Measurements from ENCODE around the gene NDUFA8.

Gene NDUFA8

DNA sequence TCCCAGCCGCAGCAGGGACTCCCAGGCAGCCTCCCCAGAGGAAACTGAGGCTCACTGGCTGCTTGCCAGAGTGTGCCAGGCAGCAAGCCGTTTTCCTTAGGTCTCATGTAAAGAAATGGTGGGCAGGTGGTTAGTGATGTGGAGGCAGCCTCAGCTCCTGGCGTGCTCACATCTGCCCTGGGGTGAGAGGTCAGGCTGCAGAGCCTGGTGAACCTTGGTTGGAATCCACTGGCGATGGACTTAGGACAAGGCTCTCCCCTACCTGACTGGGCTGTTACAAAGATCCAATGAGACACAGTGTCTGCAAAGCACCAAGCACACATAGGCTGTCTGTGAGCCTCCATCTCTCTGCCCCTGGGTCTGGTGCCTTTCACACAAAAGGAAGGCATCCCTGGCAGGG, 38.3 kb upstream of the NDUFA8 start:
- no peak overlapping the region for H2AFZ ChIP-seq (ENCODE audit: low read length)
- H3K4me1 ChIP-seq (ENCODE audit: insufficient read depth, low read length, severe bottlenecking) = no peaks in the 10 kb centered on the region
- H3K27me3 ChIP-seq (ENCODE audit: insufficient read depth, low read length) = no peaks in the 10 kb centered on the region
- H3K27ac ChIP-seq (ENCODE audit: low read depth, low read length, poor library complexity, severe bottlenecking) = no peak overlapping the region
- no peaks in the 10 kb centered on the region for H4K20me1 ChIP-seq (ENCODE audit: insufficient read depth, low read length)
- no peak overlapping the region for H3K9ac ChIP-seq (ENCODE audit: low read length)
- TF ChIP-seq EZH2 (IDR thresholded peaks at IDR 0.05; ENCODE audit: borderline replicate concordance, low read length) (no peak), CTCF (IDR thresholded peaks at IDR 0.05; ENCODE audit: low read length) (no peak)
- no peaks in the 10 kb centered on the region for H3K9me3 ChIP-seq (ENCODE audit: low read length)
- H3K4me3 ChIP-seq (ENCODE audit: low read depth, low read length, poor library complexity, severe bottlenecking) = no peak overlapping the region
- H3K4me2 ChIP-seq (ENCODE audit: low read length) = no peak overlapping the region
- H3K79me2 ChIP-seq (ENCODE audit: insufficient read depth, low read length) = no peaks in the 10 kb centered on the region
- no peaks in the 10 kb centered on the region for H3K9me2 ChIP-seq (ENCODE audit: low read depth, low read length)
- H3F3A ChIP-seq (ENCODE audit: insufficient read depth, low read length) = no peaks in the 10 kb centered on the region
- no peaks in the 10 kb centered on the region for H3K36me3 ChIP-seq (ENCODE audit: insufficient read depth, low read length)

DNA sequence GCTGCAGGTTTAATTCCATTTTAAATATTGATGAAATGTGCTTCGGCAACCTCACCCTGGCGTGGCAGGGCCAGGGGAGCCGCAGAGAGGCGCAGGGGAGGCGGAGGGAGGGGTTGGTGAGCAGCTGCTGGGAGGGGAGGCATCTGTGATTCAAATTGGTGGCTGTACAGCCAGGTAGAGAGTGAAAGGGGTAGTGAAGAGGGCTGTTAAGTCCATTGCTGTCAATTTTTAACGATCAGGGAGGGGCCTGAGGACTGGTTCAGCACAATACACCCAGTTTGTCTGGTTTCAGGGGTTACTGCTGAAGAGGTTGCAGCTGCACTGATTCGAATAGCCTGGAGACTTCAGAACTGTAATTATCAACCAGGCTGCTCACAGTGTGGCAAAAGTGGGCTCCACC, 37.8 kb upstream of the NDUFA8 start:
- H3K27ac ChIP-seq (ENCODE audit: low read depth, low read length, poor library complexity, severe bottlenecking) = no peak overlapping the region
- no peak for TF ChIP-seq CTCF (IDR thresholded peaks at IDR 0.05; ENCODE audit: low read length)
- no peak for TF ChIP-seq EZH2 (IDR thresholded peaks at IDR 0.05; ENCODE audit: borderline replicate concordance, low read length)
- no peaks in the 10 kb centered on the region for H3K4me1 ChIP-seq (ENCODE audit: insufficient read depth, low read length, severe bottlenecking)
- no peaks in the 10 kb centered on the region for H3K36me3 ChIP-seq (ENCODE audit: insufficient read depth, low read length)
- H3K9me3 ChIP-seq (ENCODE audit: low read length) = no peaks in the 10 kb centered on the region
- H2AFZ ChIP-seq (ENCODE audit: low read length) = no peak overlapping the region
- H3K9ac ChIP-seq (ENCODE audit: low read length) = no peak overlapping the region
- H3K9me2 ChIP-seq (ENCODE audit: low read depth, low read length) = no peaks in the 10 kb centered on the region
- no peaks in the 10 kb centered on the region for H3K27me3 ChIP-seq (ENCODE audit: insufficient read depth, low read length)
- no peaks in the 10 kb centered on the region for H3K79me2 ChIP-seq (ENCODE audit: insufficient read depth, low read length)
- no peak overlapping the region for H3K4me2 ChIP-seq (ENCODE audit: low read length)
- H4K20me1 ChIP-seq (ENCODE audit: insufficient read depth, low read length) = no peaks in the 10 kb centered on the region
- H3K4me3 ChIP-seq (ENCODE audit: low read depth, low read length, poor library complexity, severe bottlenecking) = no peak overlapping the region
- H3F3A ChIP-seq (ENCODE audit: insufficient read depth, low read length) = no peaks in the 10 kb centered on the region

DNA sequence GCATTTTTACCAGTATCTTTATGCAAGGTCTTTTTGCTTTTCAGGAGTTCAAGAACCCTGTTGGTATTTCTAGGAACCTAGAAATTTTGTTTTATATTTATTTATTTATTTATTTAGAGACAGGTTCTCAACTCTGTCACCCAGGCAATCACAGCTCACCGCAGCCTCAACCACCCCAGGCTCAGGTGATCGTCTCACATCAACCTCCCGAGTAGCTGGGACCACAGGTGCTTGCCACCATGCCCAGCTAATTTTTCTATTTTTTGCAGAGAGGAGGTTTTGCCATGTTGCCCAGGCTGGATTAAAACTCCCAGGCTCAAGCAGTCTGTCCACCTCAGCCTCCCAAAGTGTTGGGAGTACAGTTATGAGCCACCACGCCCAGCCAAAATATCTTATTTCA, 36.3 kb upstream of the NDUFA8 start:
- H3F3A ChIP-seq (ENCODE audit: insufficient read depth, low read length) = no peaks in the 10 kb centered on the region
- H3K79me2 ChIP-seq (ENCODE audit: insufficient read depth, low read length) = no peaks in the 10 kb centered on the region
- H3K4me1 ChIP-seq (ENCODE audit: insufficient read depth, low read length, severe bottlenecking) = no peaks in the 10 kb centered on the region
- no peaks in the 10 kb centered on the region for H3K9me3 ChIP-seq (ENCODE audit: low read length)
- H3K9me2 ChIP-seq (ENCODE audit: low read depth, low read length) = no peaks in the 10 kb centered on the region
- H3K27me3 ChIP-seq (ENCODE audit: insufficient read depth, low read length) = no peaks in the 10 kb centered on the region
- H3K36me3 ChIP-seq (ENCODE audit: insufficient read depth, low read length) = no peaks in the 10 kb centered on the region
- H3K4me2 ChIP-seq (ENCODE audit: low read length) = no peak overlapping the region
- no peaks in the 10 kb centered on the region for H4K20me1 ChIP-seq (ENCODE audit: insufficient read depth, low read length)
- TF ChIP-seq CTCF (IDR thresholded peaks at IDR 0.05; ENCODE audit: low read length) (no peak), EZH2 (IDR thresholded peaks at IDR 0.05; ENCODE audit: borderline replicate concordance, low read length) (no peak)
- no peak overlapping the region for H2AFZ ChIP-seq (ENCODE audit: low read length)
- H3K4me3 ChIP-seq (ENCODE audit: low read depth, low read length, poor library complexity, severe bottlenecking) = no peak overlapping the region
- H3K27ac ChIP-seq (ENCODE audit: low read depth, low read length, poor library complexity, severe bottlenecking) = no peak overlapping the region
- no peak overlapping the region for H3K9ac ChIP-seq (ENCODE audit: low read length)
